HG02973 (cell line): ENCODE results near the gene LRRFIP1.

ENCODE experiments used
- ATAC-seq: cut with Tn5 transposase; IDR thresholded peaks from one replicate; pipeline ENCODE4 v1.9.1; 2021; ENCODE audit warnings: moderate library complexity; ENCODE audit not compliant: unreplicated experiment

Gene LRRFIP1

GRCh38 chr2:237721458-237721857, 94.1 kb downstream of the LRRFIP1 start:
- ATAC-seq, result no peak

- ATAC-seq, result no peak
Measured at GRCh38 chr2:237722616-237723015, 95.2 kb downstream of the LRRFIP1 start.

- no peak for ATAC-seq
Measured at GRCh38 chr2:237723023-237723422, 95.6 kb downstream of the LRRFIP1 start.

- ATAC-seq, result no peak
Measured at GRCh38 chr2:237723602-237724001, 96.2 kb downstream of the LRRFIP1 start.

- no peak for ATAC-seq
Measured at GRCh38 chr2:237724811-237725478, 97.6 kb downstream of the LRRFIP1 start.

GRCh38 chr2:237725661-237726060, 98.3 kb downstream of the LRRFIP1 start:
- no peak for ATAC-seq

GRCh38 chr2:237726401-237726830, 99.0 kb downstream of the LRRFIP1 start:
- no peak for ATAC-seq

- no peak for ATAC-seq
Measured at GRCh38 chr2:237727363-237727762, 100.0 kb downstream of the LRRFIP1 start.

- ATAC-seq, result no peak
Measured at GRCh38 chr2:237729681-237730475, 102.5 kb downstream of the LRRFIP1 start.

GRCh38 chr2:237731663-237732062, 104.3 kb downstream of the LRRFIP1 start:
- ATAC-seq, result no peak

GRCh38 chr2:237732070-237732469, 104.7 kb downstream of the LRRFIP1 start:
- no peak for ATAC-seq

- no peak for ATAC-seq
Measured at GRCh38 chr2:237732790-237733381, 105.5 kb downstream of the LRRFIP1 start.

GRCh38 chr2:237733677-237734300, 106.4 kb downstream of the LRRFIP1 start:
- ATAC-seq, result no peak

- ATAC-seq, result no peak
Measured at GRCh38 chr2:237734905-237735623, 107.7 kb downstream of the LRRFIP1 start.

GRCh38 chr2:237735798-237736197, 108.4 kb downstream of the LRRFIP1 start:
- no peak for ATAC-seq

GRCh38 chr2:237736783-237737182, 109.4 kb downstream of the LRRFIP1 start:
- ATAC-seq, result no peak

- no peak for ATAC-seq
Measured at GRCh38 chr2:237737196-237737865, 109.9 kb downstream of the LRRFIP1 start.

- ATAC-seq, result no peak
Measured at GRCh38 chr2:237738255-237738654, 110.9 kb downstream of the LRRFIP1 start.

- no peak for ATAC-seq
Measured at GRCh38 chr2:237739101-237739500, 111.7 kb downstream of the LRRFIP1 start.

GRCh38 chr2:237742191-237742590, 114.8 kb downstream of the LRRFIP1 start:
- no peak for ATAC-seq
